K562 (cell line): ENCODE measurements around the gene ENDOD1. TPM values are rescaled to one million over a fixed set of nuclear protein-coding genes. Genes with fewer than 3 reads are reported as not detected.

Experiments used
- BRD4 ChIP-seq: fragments of 200-600 bp; sonication (generic); IDR thresholded peaks from 2 replicates; pipeline ENCODE4 v1.6.1; 2017; ENCODE audit warnings: inconsistent platforms
- CBX2 ChIP-seq: fragments of 200-600 bp; sonication (generic); IDR thresholded peaks from one replicate; pipeline ENCODE4 v1.6.1; 2012; ENCODE audit warnings: mild to moderate bottlenecking, low read length, inconsistent platforms; ENCODE audit not compliant: insufficient read depth, poor library complexity, severe bottlenecking
- CREBBP ChIP-seq: IDR thresholded peaks from one replicate; pipeline ENCODE4 v1.6.1; 2012; ENCODE audit warnings: low read depth, mild to moderate bottlenecking, control low read depth, inconsistent platforms, low read length
- DACH1 ChIP-seq: fragments of 450-650 bp; IDR thresholded peaks from 2 replicates; pipeline ENCODE4 v1.6.1; 2018; ENCODE audit not compliant: partially characterized antibody
- ELF4 ChIP-seq: fragments of 450-650 bp; formaldehyde crosslinking; IDR thresholded peaks from 2 replicates; pipeline ENCODE4 v1.4.0; 2022; ENCODE audit warnings: missing genetic modification characterization
- ESRRA ChIP-seq: fragments of 450-650 bp; IDR thresholded peaks from 2 replicates; pipeline ENCODE4 v1.6.1; 2014; ENCODE audit warnings: low read depth, mild to moderate bottlenecking, moderate library complexity, borderline replicate concordance
- IRF2 ChIP-seq: sonication (generic); formaldehyde crosslinking; IDR thresholded peaks from 2 replicates; pipeline ENCODE4 v1.8.1; 2022; ENCODE audit warnings: mild to moderate bottlenecking, missing genetic modification reagents
- PML ChIP-seq: IDR thresholded peaks from 2 replicates; pipeline ENCODE4 v1.6.1; 2012; ENCODE audit warnings: low read length, inconsistent platforms
- SMARCA4 ChIP-seq: fragments of 450-650 bp; IDR thresholded peaks from 2 replicates; pipeline ENCODE4 v1.6.1; 2016
- SOX6 ChIP-seq: fragments of 450-650 bp; IDR thresholded peaks from 2 replicates; pipeline ENCODE4 v1.6.1; 2014; ENCODE audit warnings: mild to moderate bottlenecking
- TCF7 ChIP-seq: sonication (generic); IDR thresholded peaks from 2 replicates; pipeline ENCODE4 v1.6.1; 2016; ENCODE audit warnings: antibody characterized with exemption, borderline replicate concordance
- ZNF146 ChIP-seq: IDR thresholded peaks from one replicate; pipeline ENCODE4 v1.6.1; 2018; ENCODE audit warnings: missing compliant biosample characterization; ENCODE audit not compliant: unreplicated experiment
- ZNF282 ChIP-seq: sonication (generic); formaldehyde crosslinking; IDR thresholded peaks from 2 replicates; pipeline ENCODE4 v1.8.1; 2023; ENCODE audit warnings: missing genetic modification reagents
- polyA plus RNA-seq, 8 experiments: library from polyadenylated mRNA; depleted of rRNA in 4 of 8; stranded (reverse) in 5 of 8; unstranded in 3 of 8; fragments of >200 nt; fragmentation: Nextera tagmentation in 2 of 8; fragmentation: Illumina TruSeq in 1 of 8; extraction: Ambion mirVana in 2 of 8; extraction: Trizol in 1 of 8; gene quantifications; 2 replicates each; pipeline versions ENCODE4 v1.2.1 to v1.2.3, GENCODE V29; 2011 to 2014; ENCODE audit warnings: inconsistent platforms in 1 of 8, missing spikeins in 1 of 8
- total RNA-seq, 7 experiments: library from RNA; depleted of rRNA in 6 of 7; stranded (reverse); fragments of >200 nt in 6 of 7; fragmentation: Illumina TruSeq in 2 of 7; extraction: Trizol in 2 of 7; gene quantifications; 2 replicates each; pipeline versions ENCODE4 v1.2.1 to v1.2.3, GENCODE V29; 2011 to 2021; ENCODE audit warnings: low replicate concordance in 1 of 7
- TF ChIP-seq, protein P1 (sequence below): fragments of 450-650 bp; formaldehyde crosslinking; conservative IDR thresholded peaks from 2 replicates; pipeline ENCODE4 v1.4.0; 2022; ENCODE audit warnings: mild to moderate bottlenecking, missing genetic modification characterization
- TF ChIP-seq, protein P2 (sequence below): sonication (generic); formaldehyde crosslinking; IDR thresholded peaks from 2 replicates; pipeline ENCODE4 v1.8.1; 2023; ENCODE audit warnings: mild to moderate bottlenecking, missing genetic modification reagents
- TF ChIP-seq, protein P3 (sequence below), 3 experiments: fragments of 200-800 bp in 1 of 3; sonication (Bioruptor generic) in 1 of 3; sonication (generic) in 1 of 3; formaldehyde crosslinking in 1 of 3; IDR thresholded peaks; 2 replicates each; pipeline versions ENCODE4 v1.6.1 to v1.8.0; 2016 to 2022; ENCODE audit warnings: mild to moderate bottlenecking in 2 of 3, missing compliant biosample characterization in 2 of 3, missing genetic modification characterization in 2 of 3, missing genetic modification reagents in 1 of 3

ENDOD1 gene
- total and polyA plus RNA-seq, 9 of the 15 experiments (the other 6 are each of a cell fraction or from before 2014, with no cell fraction given): 4.2 to 11.8 (median 9.3) TPM

GRCh38 chr11:95144313-95145235 lies 54.9 kb downstream of the ENDOD1 start (continued):
- TF ChIP-seq SMARCA4 (peak; percentile 67; the same call in 1 of the 2 replicates), CBX2 (no peak), ELF4 (no peak), ZNF146 (CRISPR knock-in tag) (no peak), CREBBP (no peak), ESRRA (no peak), DACH1 (no peak), PML (peak; percentile 39; the same call in 1 of the 2 replicates), ZNF282 (CRISPR knock-in tag) (no peak), IRF2 (no peak), SOX6 (peak; percentile 28; the same call in 1 of the 2 replicates), TCF7 (no peak), BRD4 (no peak)
- TF ChIP-seq, protein P1, sequence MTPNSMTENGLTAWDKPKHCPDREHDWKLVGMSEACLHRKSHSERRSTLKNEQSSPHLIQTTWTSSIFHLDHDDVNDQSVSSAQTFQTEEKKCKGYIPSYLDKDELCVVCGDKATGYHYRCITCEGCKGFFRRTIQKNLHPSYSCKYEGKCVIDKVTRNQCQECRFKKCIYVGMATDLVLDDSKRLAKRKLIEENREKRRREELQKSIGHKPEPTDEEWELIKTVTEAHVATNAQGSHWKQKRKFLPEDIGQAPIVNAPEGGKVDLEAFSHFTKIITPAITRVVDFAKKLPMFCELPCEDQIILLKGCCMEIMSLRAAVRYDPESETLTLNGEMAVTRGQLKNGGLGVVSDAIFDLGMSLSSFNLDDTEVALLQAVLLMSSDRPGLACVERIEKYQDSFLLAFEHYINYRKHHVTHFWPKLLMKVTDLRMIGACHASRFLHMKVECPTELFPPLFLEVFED (CRISPR knock-in tag): no peak
- TF ChIP-seq, protein P2, sequence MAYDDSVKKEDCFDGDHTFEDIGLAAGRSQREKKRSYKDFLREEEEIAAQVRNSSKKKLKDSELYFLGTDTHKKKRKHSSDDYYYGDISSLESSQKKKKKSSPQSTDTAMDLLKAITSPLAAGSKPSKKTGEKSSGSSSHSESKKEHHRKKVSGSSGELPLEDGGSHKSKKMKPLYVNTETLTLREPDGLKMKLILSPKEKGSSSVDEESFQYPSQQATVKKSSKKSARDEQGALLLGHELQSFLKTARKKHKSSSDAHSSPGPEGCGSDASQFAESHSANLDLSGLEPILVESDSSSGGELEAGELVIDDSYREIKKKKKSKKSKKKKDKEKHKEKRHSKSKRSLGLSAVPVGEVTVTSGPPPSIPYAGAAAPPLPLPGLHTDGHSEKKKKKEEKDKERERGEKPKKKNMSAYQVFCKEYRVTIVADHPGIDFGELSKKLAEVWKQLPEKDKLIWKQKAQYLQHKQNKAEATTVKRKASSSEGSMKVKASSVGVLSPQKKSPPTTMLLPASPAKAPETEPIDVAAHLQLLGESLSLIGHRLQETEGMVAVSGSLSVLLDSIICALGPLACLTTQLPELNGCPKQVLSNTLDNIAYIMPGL (CRISPR knock-in tag): no peak
- TF ChIP-seq, protein P3, sequence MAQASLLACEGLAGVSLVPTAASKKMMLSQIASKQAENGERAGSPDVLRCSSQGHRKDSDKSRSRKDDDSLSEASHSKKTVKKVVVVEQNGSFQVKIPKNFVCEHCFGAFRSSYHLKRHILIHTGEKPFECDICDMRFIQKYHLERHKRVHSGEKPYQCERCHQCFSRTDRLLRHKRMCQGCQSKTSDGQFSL (CRISPR knock-in tag; IDR thresholded peaks at IDR 0.05): no peak
- TF ChIP-seq, protein P3 (tag; IDR thresholded peaks at IDR 0.05): no peak
